Raji (cell line): ENCODE measurements around the gene PLEKHM2.
A peak's percentile ranks its signal among the peaks of the same experiment; 100 is the strongest.

Experiments used
- POLR2A ChIP-seq: IDR thresholded peaks from 2 replicates; pipeline ENCODE4 v1.6.1; 2011; ENCODE audit warnings: low read depth, low read length, control low read depth; ENCODE audit not compliant: insufficient read depth

Gene PLEKHM2, protein sequence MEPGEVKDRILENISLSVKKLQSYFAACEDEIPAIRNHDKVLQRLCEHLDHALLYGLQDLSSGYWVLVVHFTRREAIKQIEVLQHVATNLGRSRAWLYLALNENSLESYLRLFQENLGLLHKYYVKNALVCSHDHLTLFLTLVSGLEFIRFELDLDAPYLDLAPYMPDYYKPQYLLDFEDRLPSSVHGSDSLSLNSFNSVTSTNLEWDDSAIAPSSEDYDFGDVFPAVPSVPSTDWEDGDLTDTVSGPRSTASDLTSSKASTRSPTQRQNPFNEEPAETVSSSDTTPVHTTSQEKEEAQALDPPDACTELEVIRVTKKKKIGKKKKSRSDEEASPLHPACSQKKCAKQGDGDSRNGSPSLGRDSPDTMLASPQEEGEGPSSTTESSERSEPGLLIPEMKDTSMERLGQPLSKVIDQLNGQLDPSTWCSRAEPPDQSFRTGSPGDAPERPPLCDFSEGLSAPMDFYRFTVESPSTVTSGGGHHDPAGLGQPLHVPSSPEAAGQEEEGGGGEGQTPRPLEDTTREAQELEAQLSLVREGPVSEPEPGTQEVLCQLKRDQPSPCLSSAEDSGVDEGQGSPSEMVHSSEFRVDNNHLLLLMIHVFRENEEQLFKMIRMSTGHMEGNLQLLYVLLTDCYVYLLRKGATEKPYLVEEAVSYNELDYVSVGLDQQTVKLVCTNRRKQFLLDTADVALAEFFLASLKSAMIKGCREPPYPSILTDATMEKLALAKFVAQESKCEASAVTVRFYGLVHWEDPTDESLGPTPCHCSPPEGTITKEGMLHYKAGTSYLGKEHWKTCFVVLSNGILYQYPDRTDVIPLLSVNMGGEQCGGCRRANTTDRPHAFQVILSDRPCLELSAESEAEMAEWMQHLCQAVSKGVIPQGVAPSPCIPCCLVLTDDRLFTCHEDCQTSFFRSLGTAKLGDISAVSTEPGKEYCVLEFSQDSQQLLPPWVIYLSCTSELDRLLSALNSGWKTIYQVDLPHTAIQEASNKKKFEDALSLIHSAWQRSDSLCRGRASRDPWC

GRCh38 chr1:15684042-15684461, at the start of gene PLEKHM2:
PLEKHM2 (plus strand) TSS chr1:15684320; CDS start chr1:15684559, 239 bp downstream.
- TF ChIP-seq POLR2A, result peak; percentile 75

DNA sequence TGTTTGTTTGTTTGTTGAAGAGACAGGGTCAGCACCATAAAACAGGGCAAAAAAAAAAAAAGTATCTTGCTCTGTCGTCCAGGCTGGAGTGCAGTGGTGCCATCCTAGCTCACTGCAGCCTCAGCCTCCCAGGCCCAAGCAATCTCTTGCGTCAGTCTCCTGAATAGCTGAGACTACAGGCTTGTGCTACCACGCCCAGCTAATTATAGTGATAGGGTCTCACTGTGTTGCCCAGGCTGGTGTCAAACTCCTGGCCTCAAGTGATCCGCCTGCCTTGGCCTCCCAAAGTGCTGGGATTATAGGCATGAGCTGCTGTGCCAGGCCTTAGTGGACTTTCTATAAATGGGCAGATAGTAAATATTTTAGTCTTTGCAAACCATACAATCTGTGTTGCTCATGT, 47.7 kb upstream of the PLEKHM2 start:
- TF ChIP-seq POLR2A, result no peak

DNA sequence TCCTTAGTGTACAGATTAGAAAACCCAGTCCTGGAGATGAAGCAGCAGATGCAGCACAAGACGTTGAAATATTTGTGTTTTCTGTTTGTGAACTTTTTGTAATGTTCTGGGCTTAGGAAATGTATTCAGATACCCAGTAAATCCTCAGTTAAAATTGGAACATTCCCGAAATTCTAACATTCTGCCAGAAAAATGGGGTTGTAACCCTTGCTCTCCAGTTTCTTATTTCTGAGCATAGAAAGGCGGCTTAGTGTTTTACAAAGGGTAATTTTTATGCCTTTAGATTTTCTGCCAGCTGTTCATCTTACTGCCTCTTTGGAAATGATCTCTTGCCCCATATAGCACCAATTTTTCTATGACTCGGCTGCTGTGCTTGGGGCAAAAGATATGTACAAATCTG, 46.3 kb upstream of the PLEKHM2 start:
- TF ChIP-seq POLR2A, result no peak

DNA sequence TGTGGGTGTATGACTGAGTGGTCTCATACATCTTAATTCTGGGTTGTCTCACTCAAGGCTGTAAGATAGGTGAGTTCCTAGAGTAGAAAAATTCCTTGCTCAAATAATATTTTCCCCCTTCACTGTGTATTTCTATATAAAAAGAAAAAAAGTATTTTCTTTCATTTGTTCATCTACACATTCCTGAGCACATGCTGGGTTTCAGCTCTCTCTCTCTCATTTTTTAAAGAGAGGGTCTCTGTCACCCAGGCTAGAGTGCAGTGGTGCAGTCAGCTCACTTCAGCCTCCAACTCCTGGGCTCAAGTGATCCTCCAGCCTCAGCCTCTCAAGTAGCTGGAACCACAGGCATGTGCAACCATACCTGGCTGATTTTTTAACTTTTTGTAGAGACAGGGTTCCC, 44.9 kb upstream of the PLEKHM2 start:
- no peak for TF ChIP-seq POLR2A

GRCh38 chr1:15639931-15640330, 44.2 kb upstream of the PLEKHM2 start:
- TF ChIP-seq POLR2A, result no peak

- TF ChIP-seq POLR2A, result no peak
These were observed 43.5 kb upstream of the PLEKHM2 start for GRCh38 chr1:15640667-15641066.

DNA sequence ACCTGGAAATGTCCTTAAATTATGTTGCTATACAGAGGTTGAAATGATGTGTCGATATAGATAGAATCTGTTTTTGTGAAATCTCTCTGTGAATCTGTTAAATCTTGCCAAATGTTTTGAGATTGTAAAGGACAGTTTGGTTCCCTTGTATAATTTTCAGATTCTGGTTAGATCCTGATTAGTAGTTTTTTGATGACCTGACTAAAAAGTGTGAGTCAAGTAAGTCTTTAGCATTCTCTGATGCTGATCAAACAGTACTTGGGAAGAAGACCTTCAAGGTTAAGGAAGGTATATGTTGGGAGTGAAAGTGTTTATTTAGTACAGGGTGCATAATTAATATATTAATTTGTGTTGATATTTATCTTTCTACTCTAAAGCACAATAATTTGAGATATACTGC, 34.2 kb upstream of the PLEKHM2 start:
- TF ChIP-seq POLR2A, result no peak

- no peak for TF ChIP-seq POLR2A
These were observed 33.7 kb upstream of the PLEKHM2 start for GRCh38 chr1:15650433-15650832.

- no peak for TF ChIP-seq POLR2A
These were observed 29.9 kb upstream of the PLEKHM2 start for GRCh38 chr1:15654091-15654690.

GRCh38 chr1:15656464-15656863, 27.7 kb upstream of the PLEKHM2 start:
- no peak for TF ChIP-seq POLR2A

- TF ChIP-seq POLR2A, result no peak
These were observed 27.1 kb upstream of the PLEKHM2 start for GRCh38 chr1:15657021-15657420.

DNA sequence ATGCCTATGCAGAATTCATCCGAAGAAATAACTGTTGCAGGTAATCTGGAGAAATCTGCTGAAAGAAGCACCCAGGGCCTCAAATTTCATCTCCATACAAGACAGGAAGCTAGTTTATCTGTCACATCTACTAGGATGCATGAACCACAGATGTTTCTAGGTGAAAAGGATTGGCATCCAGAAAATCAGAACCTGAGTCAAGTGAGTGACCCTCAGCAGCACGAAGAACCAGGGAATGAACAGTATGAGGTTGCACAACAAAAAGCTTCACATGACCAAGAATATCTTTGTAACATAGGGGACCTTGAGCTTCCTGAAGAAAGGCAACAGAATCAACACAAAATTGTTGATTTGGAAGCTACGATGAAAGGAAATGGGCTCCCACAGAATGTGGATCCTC, 24.0 kb upstream of the PLEKHM2 start:
- TF ChIP-seq POLR2A, result no peak

GRCh38 chr1:15662477-15662876, 21.6 kb upstream of the PLEKHM2 start:
- TF ChIP-seq POLR2A, result no peak

GRCh38 chr1:15663925-15664324, 20.2 kb upstream of the PLEKHM2 start:
- no peak for TF ChIP-seq POLR2A

DNA sequence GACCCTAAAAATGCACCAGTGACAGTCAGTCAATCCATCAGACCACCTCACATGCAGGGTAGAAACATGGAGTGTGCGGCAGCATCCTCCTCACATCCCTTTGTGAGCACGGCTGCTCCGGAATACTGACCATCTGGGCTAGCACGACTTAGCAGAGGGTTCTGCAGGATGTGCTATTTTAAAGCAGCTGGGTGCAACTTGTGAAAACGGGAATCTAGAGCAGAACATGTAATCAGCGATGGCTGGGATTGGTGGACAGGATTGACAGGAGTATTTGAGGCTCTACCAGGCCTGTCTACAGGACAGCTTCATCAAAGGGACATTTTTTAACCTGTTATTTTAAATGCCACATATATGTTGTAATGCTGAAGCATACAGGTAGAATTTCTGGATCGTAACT, 16.8 kb upstream of the PLEKHM2 start:
- no peak for TF ChIP-seq POLR2A
